Activated CD4-positive, CD25-positive, alpha-beta regulatory T cell (primary cell): ENCODE data around the gene KRTAP9-7.

Experiments used
- DNase-seq, 4 experiments: peaks; one replicate each; lab custom pipeline; 2025; lab: John Stamatoyannopoulos, UW

Gene KRTAP9-7

DNA sequence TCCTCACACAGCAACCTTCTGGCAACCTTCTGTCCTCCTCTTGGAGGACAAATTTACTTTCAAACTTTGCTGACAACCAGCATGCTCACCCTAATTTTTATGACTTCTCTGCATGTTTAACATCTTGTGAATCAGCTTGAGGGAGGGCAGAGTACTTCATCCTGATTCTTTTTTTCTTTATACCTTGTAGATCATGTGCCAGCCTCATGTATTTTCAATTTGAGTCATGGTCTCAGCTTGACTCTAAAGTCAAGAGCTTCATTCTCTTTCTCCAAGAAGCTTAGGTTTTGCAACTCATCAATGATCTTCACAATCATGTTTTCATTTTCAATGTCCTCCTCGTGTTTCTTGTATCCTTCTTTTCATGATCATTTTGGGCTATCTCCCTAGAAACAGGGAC, 3.6 kb upstream of the KRTAP9-7 start:
- DNase-seq, result no peak

DNA sequence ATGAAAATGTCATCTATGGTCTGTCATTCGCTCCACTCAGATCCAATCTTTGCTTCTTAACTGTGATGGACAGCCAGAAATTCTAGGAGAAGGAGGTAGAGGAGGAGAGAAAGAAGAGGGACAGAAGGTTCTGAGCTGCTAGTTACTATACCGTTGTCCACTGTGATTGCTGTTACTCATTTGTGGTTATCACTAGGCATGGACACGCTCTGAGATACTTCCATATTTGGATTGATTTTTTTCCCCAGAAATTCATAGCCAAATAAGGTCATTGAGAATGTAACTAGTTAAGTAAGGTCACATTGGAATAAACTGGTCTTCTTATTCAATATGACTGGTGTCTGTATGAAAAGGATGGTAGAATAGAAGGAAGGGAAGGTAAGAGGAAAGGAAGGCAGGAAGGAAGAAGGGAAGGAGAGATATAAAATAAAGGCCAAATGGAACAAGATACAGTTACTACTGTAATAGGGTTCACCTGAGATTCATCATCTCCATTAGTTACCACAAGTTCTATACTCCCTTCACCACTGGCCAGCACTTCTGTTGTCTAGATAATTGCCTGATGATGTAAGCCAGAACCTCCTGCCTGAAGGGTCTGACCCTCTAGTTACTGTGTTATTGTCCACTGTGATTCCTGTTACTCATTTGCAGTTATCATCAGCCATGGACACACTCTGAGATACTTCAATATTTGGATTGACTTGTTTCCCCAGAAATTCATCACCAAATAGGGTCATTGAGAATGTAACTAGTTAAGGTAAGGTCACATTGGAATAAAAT, 2.9 kb downstream of the KRTAP9-7 start:
- no peak for DNase-seq

DNA sequence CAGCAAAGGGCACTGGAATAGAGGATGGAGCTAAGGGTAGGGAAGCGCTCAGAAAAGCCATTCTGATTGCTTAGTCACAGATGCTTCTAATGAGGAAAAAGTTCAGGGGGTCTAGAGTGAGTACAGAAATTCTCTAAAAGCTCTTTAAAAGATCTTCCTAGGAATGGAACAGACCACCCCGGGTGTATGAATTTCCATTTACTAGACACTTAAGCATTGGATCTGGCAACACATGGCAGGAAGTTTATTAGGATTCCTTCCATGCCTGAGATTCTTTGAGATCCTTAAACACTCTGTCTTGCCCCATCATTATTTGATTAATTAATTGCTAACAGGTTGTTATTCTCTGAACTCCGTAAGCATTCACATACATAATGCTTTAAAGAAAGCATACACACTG, 8.5 kb downstream of the KRTAP9-7 start:
- DNase-seq, result no peak

DNA sequence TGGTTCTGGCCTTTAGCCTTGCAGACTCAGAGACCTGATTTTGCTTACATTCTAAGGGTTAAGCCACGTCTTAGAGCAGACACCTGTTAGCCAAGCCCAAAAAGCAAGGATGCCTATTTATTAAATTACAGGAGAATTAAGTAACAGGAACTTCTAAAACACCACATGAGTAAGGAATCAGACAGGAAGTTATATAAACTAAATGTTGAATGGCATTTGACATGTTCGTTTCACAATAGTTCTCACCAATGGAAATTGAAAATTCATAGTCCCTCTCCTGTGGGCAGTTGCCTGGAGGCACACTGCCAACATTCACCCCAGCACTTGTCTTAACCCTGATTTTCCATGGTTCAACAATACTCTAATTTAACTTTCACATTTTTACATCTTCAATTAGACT, 9.0 kb downstream of the KRTAP9-7 start:
- DNase-seq, result no peak

DNA sequence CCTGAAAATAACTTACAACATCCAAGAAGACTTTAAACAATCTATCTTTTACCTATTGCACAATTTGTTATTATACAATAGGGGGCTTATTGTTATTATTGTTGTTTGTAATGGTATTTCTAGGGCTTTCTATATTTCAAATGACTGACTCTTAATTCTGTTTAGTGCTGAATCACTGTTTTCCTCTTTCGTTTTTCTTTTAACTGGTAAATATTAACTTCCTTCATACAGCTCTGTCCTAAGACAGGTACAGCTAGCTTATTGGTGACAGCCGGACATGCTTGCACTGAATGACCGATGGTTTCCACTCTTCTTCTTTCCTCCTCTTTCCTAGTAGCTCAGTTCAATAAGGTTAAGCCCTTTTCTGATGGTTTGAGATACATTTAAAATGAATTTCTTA, 11.6 kb downstream of the KRTAP9-7 start:
- no peak for DNase-seq

DNA sequence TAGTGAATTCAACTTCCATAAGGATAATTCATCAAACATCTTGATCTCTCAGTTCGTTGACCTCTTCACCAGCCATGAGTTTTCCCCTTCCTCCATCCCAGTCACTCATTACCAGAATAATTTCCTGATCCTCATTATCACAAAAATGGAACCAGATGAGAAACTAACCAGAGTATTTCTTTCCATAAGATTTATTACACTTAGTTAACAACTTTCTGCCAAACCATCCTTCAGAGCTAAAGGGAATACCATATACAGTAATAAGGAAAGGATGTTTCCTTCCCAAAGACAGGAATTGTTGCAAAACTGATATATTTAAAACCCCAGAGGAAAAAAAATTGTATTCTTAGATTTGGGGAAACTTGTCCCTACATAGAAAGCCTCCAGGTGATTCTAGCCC, 18.5 kb downstream of the KRTAP9-7 start:
- DNase-seq, result no peak

DNA sequence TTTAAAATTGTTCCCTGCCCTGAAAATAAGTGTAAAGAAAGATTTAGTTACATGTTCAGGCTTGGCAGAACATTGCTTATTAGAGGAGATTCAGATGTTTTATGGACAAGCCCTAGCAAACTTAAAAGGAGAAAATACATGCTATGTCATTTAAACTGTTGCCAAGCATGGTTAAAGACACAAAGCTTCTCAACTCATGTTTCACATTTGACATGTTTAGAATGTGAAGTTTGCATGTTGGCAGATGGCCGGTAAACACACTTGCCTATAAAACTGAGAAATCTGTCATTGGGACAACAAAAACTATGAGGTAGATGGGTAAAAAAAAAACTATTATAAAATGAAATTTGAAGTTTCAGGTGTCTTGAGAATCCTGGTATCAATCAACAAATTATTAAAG, 21.3 kb downstream of the KRTAP9-7 start:
- DNase-seq, result no peak

DNA sequence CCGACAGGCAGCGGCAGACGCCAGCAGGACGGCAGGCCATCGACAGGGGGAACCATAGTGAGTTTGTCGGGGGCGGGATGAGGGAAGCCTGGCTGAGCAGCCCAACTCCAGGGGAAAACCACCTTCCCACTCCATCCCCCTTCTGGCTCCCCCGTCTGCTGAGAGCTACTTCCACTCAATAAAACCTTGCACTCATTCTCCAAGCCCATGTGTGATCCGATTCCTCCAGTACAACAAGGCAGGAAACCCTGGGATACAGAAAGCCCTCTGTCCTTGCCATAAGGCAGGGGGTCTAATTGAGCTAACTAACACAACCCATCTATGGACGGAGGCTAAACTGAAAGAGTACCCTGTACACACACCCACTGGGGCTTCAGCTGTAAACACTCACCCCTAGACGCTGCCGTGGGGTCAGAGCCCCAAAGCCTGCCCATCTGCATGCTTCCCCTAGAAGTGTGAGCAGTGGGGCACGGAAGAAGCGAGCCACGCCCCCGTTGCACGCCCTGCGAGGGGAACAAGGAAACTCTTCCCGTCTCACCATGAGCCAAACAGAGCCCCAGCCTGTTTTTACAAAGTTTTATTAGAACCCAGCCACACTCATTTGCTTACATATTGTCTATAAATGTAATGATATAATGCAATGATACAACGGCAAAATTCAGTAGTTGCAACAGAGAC, 23.1 kb downstream of the KRTAP9-7 start:
- DNase-seq, result no peak

DNA sequence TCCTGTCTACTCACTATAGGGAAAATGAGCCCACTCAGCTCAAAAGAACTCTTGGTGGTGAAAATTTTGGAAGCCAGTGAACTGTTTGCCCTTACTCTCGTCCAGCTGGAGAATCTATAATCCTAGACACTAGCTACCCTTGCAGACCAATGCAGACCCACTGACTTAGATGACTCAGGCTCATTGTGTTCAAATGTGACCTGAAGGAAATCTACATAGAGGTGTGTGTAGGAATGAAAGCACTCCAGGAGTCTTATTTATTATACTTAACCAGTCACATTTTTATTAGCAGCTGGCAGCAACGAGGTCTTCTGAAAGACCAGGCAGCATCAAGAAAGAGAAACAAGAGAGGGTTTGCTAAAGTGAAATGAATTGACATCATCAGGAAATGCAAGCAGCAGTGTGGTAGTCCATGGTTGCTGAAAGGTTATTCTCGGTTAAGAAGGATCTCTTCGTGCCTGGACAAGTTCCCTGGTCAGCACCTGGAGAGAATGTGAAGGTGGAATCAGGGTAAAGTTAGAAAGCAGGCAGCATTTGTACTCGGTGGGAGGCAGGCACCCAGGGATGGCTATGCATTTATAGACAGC, 25.8 kb downstream of the KRTAP9-7 start:
- no peak for DNase-seq

DNA sequence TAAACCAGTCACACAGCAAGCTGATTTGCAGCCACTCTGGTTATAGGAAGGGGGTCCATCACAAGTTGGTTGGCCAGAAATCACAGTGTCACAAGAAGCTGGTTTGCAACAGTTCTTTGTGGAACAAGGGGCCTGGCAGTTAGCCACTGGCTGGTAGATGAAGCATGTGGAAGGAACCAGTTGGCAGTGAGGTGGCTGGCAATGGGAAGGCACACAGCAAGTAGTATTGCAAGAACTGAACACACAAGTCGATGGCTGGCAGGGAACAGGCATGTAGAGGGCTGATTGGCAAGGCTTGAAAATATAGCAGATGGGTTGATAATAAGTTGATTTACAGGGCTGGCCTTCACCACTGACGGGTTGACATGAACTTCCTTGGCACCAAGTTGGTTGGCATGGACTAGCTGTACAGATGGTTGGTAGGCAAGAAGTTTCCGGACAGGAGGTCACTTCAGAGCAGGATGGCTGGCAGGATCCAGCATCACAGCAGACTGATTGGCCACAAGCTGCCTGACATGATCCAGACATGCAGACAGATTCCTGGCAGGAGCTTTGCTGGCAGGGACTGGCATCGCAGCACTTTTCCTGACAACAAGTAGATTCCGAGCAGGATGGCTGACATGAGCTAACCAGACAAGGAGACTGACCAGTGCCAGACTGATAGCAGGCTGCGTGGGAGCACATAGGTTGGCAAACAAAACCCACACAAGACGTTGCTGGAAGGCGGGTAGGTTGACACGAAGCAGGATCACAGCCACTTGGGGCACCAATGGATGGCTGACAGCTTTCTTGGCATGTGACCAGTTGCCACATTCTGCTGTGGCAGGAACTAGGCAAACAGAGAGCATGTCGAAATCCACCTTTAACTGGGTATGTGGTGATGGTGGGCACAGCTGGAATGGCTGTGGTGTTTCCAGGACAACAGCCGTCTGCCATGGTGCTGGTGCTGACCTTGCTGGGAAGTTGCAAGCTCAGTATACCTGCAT, 26.7 kb downstream of the KRTAP9-7 start, which contains the start of gene KRTAP29-1:
TSS of gene KRTAP29-1 (minus strand) at position 936 of the 986 bp plus-strand sequence. CDS start at position 936, 0 bp downstream.
- DNase-seq, result no peak

DNA sequence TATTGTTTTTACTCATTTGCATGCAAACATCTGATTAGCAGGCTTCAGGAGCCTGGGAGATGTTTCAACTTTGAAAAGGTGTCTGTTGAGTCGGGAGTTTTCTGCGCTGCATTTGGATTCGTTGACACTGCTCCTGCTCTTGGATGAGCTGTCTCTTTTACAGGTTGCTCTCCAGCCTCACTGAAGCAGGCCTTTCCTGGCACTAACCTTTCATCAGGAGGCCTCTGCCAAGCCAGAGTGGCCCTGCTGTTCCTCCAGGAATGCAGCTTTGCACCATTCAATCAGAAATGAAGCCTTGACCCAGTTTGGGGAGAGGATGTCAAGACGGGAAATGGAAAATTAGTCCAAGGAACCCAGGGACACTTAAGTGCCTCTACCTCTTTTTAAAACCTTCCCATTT, 27.5 kb downstream of the KRTAP9-7 start:
- no peak for DNase-seq

DNA sequence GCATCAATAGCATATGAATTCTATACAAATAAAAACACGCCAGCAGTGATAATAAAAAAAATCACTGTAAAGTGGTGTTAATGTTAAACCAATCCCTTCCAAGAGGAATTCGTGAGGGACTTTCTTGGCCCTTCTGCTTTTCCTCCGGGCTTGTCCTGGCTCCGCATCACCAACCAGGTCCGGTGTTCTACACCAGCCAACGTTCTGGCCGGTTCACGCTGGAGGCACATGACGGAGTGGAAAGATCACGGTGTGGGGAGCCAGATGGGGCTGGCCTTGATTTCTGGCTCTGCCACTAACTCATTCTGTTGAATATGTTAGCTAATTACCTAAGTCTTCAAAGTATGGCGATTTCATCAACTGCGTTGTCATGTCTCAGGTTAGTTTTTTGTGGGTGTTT, 28.6 kb downstream of the KRTAP9-7 start:
- DNase-seq, result no peak

DNA sequence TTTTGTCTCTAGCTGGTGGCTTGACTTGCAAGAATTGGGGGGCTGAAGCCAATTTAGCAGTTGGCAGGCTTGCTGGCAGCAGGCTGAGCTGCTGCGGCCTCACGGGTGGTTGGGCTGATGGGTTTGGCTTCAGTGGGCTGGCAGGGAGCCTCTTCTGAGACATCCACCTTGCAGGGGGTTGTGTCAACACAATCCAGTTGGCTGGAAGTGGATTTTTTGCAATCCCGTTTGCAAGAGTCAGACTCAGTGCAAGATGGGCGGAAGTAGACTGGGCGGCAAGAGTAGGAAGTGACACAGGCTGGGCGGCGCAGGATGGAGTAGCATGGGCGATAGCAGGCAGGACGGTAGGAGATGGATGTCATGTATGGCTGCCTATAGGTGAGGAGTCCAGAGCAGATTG, 32.1 kb downstream of the KRTAP9-7 start:
- DNase-seq, result no peak

DNA sequence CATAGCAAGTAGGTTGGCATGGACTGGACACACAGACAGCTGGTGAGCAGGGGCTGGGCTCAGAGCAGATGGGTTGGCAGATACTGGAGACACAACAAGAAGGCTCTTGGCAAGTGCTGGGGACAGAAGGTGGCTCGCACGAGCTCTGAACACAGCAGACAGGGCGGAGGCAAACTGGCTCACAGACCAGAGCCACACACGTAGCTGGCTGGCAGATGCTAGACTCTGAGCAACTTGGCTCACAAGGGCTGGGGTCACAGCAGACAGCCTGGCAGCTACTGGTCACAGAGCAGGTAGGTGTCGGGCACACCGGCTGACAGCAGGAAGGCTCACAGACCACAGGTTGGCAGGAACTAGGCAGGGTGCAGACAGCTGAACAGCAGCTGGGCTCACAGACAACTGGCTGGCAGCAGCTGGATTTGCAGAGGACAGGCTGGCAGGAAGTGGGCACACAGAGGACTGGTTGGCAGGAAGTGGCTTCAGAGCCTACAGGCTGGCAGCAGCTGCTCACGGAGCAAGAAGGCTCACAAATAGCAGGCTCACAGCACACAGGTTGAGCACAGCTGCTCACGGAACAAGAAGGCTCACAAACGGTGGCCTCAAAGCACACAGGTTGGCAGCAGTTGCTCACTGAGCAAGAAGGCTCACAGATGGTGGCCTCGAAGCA, 32.9 kb downstream of the KRTAP9-7 start:
- DNase-seq, result peak in 2 of 4 experiments; percentile 78 to 79

DNA sequence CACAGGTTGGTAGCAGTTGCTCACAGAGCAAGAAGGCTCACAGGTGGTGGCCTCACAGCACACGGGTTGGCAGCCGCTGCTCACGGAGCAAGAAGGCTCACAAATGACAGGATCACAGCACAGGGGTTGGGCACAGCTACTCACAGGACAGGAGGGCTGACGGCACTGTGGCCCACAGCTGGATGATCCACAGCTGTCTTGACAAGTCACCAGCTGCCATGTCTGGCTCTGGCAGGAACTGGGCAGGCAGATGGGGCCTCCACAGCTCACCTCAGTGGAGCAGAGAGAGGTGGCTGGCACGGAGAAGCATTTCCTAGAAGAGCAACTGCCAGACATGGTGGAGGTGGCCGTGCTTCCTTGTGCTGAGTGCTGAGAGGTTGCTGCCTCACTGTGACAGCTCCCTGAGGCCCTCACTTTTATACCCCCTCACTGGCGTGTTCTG, 33.4 kb downstream of the KRTAP9-7 start, which contains the start of gene KRTAP16-1:
TSS of gene KRTAP16-1 (minus strand) at position 392 of the 442 bp plus-strand sequence. CDS start at position 336, 56 bp downstream.
- peak in 2 of 4 experiments; percentile 54 to 57 for DNase-seq

DNA sequence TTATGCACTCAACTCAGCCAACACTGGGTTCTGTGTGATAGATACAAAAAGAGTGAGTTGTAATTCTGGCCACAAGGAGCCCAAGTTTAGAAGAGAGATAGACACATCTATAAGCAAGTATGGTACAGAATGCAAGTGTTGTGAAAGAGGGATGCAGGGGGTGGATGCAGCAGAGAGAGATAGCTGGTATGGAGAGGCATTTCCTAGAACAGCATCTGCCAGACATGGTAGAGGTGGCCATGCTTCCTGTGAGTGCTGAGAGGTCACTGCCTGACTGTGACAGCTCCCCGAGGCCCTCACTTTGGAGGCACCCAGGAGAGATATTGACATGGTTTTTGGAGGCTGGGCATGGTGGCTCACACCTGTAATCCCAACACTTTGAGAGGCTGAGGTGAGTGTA, 35.6 kb downstream of the KRTAP9-7 start:
- DNase-seq, result no peak

DNA sequence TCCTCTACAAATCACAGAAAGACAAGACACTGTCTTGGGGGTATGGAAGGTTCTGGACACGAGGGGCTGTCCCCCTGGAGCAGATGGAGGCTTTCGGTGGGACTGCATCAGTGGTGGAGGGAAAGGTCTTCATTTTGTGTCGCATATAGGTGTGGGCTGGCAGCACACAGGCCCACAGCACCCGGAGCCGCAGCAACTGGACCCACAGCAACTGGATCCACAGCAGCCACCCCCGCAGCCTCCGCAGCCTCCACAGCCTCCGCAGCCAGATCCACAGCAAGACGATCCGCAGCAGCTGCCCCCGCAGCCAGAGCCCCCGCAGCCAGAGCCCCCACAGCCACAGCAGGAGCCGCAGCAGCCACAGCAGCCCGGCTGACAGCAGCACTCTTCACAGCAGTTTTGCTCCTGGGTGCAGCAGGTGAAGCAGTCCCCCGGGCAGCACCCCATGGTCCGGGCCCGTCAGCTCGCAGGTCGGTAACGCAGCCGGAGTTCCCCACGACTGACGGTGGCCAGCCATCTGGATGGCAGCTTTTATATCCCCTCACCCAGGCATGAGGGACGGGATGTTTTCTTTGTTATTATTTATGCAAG, 39.8 kb downstream of the KRTAP9-7 start, which contains the start of gene KRTAP17-1:
TSS of gene KRTAP17-1 (minus strand) at position 507 of the 591 bp plus-strand sequence. CDS start at position 447, 60 bp downstream.
- no peak for DNase-seq

DNA sequence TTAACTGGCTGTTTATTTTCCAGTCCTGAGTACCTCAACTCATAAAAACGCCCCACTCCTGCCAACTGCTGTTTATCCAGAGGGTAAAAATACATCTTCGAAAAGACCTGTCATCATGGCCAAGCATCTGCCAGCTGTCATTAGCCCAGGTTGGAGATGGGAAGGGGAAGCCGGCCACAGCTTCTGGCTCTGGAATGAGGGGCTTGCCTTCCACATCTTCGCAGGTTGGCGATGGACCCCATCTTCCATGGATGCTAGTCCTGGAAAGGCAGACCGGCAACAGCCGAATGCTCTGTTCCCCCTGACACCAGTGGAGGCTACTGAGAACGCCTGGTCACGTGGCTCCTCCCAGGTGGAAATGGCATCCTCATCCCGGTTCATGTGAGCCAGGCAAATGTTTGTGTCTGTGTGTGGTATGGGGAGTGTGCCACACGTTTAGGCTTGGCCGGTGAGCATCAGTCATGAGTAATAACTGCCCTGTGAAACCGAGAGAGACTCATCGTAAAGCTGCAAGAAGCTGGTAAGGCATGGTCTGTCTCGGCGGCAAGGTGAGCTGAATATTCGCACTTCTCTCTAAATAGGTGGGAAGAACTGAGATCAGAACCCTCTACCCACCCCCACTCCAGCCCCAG, 40.4 kb downstream of the KRTAP9-7 start:
- no peak for DNase-seq

DNA sequence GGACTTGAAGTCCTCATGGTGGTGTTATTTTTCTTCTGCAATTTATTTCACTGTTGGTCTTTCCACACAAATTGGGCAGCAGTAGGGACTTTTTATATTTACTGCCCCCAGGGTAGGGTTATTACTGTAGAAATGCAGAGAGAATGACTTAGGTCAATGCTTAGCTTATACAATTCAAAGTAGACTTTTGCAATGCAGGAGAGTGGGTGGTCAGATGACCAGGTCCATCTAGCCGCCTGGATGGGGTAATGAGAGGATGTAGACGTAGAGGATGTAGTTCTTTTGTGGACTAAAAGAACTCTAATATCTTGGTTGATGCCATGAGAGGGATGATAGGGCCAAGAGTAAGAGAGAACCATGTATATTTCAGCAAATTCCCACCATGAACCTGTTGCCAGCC, 42.7 kb downstream of the KRTAP9-7 start:
- no peak for DNase-seq
